ENCODE results near the gene FBXO36. TPM values are rescaled to one million over a fixed set of nuclear protein-coding genes. Genes with fewer than 3 reads are reported as not detected.

Gene FBXO36
- total and polyA plus RNA-seq, 2 donors (not counting 1 experiment from before 2014, with no cell fraction given) = 3.5 to 5.0 TPM

DNA sequence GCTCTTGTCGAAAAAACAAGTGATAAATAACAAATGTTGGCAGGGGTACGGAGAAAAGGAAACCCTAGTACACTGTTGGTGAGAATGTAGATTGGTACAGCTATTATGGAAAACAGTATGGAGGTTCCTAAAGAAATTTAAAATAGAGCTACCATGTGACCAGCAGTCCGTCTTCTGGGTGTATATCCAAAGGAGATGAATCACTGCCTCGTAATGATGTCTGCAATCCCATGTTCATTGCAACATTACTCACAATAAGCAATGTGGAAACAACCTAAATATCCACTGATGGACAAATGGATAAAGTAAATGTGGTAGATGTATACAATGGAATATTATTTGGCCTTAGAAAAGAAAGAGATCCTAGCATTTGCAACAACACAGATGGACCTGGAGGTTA lies 95.8 kb downstream of the FBXO36 start:
- Histone ChIP-seq H3K27ac (ENCODE audit: insufficient read depth, low read length) (no peak overlapping the region), H3K9me3 (ENCODE audit: control insufficient read depth, insufficient read depth, low read depth, low read length) (no peaks in the 10 kb centered on the region), H3K9ac (ENCODE audit: insufficient read depth, low read length) (no peak overlapping the region), H3K4me1 (ENCODE audit: control insufficient read depth, extremely low read depth, insufficient read depth, low read length) (no peaks in the 10 kb centered on the region), H2AFZ (ENCODE audit: low read length) (no peak overlapping the region), H3K4me3 (replicated peaks in 1 of 4; ENCODE audit: control extremely low read depth in 1 of 4, insufficient read depth in 1 of 4, low read depth in 3 of 4, low read length in 4 of 4) (no peak overlapping the region), H3K27me3 (ENCODE audit: control insufficient read depth, insufficient read depth, low read length) (no peaks in the 10 kb centered on the region), H3K4me2 (ENCODE audit: extremely low read depth, insufficient read depth, low read length) (no peak overlapping the region), H4K20me1 (ENCODE audit: control insufficient read depth, extremely low read depth, insufficient read depth, low read length) (no peaks in the 10 kb centered on the region), H3K36me3 (ENCODE audit: control insufficient read depth, insufficient read depth, low read length) (no peaks in the 10 kb centered on the region), H3K79me2 (ENCODE audit: control insufficient read depth, insufficient read depth, low read length) (no peaks in the 10 kb centered on the region)
- no peak for TF ChIP-seq EZH2 (IDR thresholded peaks at IDR 0.05; ENCODE audit: low read length, missing control alignments)
- TF ChIP-seq, protein P1, sequence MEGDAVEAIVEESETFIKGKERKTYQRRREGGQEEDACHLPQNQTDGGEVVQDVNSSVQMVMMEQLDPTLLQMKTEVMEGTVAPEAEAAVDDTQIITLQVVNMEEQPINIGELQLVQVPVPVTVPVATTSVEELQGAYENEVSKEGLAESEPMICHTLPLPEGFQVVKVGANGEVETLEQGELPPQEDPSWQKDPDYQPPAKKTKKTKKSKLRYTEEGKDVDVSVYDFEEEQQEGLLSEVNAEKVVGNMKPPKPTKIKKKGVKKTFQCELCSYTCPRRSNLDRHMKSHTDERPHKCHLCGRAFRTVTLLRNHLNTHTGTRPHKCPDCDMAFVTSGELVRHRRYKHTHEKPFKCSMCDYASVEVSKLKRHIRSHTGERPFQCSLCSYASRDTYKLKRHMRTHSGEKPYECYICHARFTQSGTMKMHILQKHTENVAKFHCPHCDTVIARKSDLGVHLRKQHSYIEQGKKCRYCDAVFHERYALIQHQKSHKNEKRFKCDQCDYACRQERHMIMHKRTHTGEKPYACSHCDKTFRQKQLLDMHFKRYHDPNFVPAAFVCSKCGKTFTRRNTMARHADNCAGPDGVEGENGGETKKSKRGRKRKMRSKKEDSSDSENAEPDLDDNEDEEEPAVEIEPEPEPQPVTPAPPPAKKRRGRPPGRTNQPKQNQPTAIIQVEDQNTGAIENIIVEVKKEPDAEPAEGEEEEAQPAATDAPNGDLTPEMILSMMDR (conservative IDR thresholded peaks at IDR 0.05 in 1 of 2, IDR thresholded peaks at IDR 0.05 in 1 of 2; ENCODE audit: low read depth in 1 of 2, low read length in 2 of 2) = no peak
- DNase-seq (ENCODE audit: low read depth in 2 of 2) = peak; percentile 61 to 86

DNA sequence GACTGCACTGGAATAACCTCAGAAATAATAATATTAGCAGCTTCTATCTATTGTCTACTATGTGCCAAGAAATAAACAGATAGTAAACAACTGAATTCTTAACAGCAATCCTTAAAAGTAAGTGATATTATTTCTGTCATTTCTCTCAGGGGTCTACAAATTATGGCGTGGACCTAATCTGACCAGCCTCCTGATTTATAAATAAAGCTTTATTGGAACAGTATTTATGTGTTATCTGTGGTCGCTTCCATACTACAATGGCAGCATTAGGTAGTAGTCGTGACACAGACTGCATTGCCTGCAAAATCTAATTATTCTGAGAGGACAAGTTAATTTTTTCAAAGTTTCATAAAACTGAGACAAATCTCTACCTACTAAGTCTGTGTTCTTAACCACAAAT lies 97.4 kb downstream of the FBXO36 start:
- no peak for DNase-seq (ENCODE audit: low read depth in 2 of 2)
- H3K79me2 ChIP-seq (ENCODE audit: control insufficient read depth, insufficient read depth, low read length) = no peaks in the 10 kb centered on the region
- no peak overlapping the region for H3K4me2 ChIP-seq (ENCODE audit: extremely low read depth, insufficient read depth, low read length)
- H2AFZ ChIP-seq (ENCODE audit: low read length) = no peak overlapping the region
- H3K9ac ChIP-seq (ENCODE audit: insufficient read depth, low read length) = no peak overlapping the region
- no peak for TF ChIP-seq EZH2 (IDR thresholded peaks at IDR 0.05; ENCODE audit: low read length, missing control alignments)
- TF ChIP-seq, protein P1 (conservative IDR thresholded peaks at IDR 0.05 in 1 of 2, IDR thresholded peaks at IDR 0.05 in 1 of 2; ENCODE audit: low read depth in 1 of 2, low read length in 2 of 2) = no peak
- H4K20me1 ChIP-seq (ENCODE audit: control insufficient read depth, extremely low read depth, insufficient read depth, low read length) = no peaks in the 10 kb centered on the region
- no peak overlapping the region for H3K4me3 ChIP-seq (replicated peaks in 1 of 4; ENCODE audit: control extremely low read depth in 1 of 4, insufficient read depth in 1 of 4, low read depth in 3 of 4, low read length in 4 of 4)
- H3K27me3 ChIP-seq (ENCODE audit: control insufficient read depth, insufficient read depth, low read length) = no peaks in the 10 kb centered on the region
- no peaks in the 10 kb centered on the region for H3K36me3 ChIP-seq (ENCODE audit: control insufficient read depth, insufficient read depth, low read length)
- H3K4me1 ChIP-seq (ENCODE audit: control insufficient read depth, extremely low read depth, insufficient read depth, low read length) = no peaks in the 10 kb centered on the region
- H3K27ac ChIP-seq (ENCODE audit: insufficient read depth, low read length) = no peak overlapping the region
- H3K9me3 ChIP-seq (ENCODE audit: control insufficient read depth, insufficient read depth, low read depth, low read length) = no peaks in the 10 kb centered on the region

DNA sequence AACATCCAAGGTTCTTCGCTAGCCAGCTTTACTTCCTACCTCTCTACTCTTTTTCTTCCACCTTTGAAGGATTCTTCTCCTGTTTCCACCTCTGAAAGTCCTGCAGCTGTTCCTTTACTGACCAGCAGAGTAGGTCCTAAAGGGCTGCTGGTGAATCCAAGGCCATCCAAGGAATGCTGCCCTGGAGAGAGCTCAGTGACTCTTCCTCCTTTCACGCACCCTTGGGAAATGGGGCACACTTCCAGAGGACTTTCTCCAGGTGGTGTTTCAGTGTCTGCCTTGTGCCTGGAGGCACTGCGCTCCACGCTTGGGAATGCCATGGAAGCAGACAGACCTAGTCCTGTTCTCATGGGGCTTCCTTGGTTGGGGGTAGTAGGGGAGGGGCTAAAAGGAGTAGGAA lies 101.0 kb downstream of the FBXO36 start:
- no peak overlapping the region for H3K27ac ChIP-seq (ENCODE audit: insufficient read depth, low read length)
- no peak overlapping the region for H3K9ac ChIP-seq (ENCODE audit: insufficient read depth, low read length)
- H3K9me3 ChIP-seq (ENCODE audit: control insufficient read depth, insufficient read depth, low read depth, low read length) = no peaks in the 10 kb centered on the region
- no peak overlapping the region for H2AFZ ChIP-seq (ENCODE audit: low read length)
- H3K4me1 ChIP-seq (ENCODE audit: control insufficient read depth, extremely low read depth, insufficient read depth, low read length) = no peaks in the 10 kb centered on the region
- no peak overlapping the region for H3K4me3 ChIP-seq (replicated peaks in 1 of 4; ENCODE audit: control extremely low read depth in 1 of 4, insufficient read depth in 1 of 4, low read depth in 3 of 4, low read length in 4 of 4)
- no peaks in the 10 kb centered on the region for H3K27me3 ChIP-seq (ENCODE audit: control insufficient read depth, insufficient read depth, low read length)
- no peaks in the 10 kb centered on the region for H3K36me3 ChIP-seq (ENCODE audit: control insufficient read depth, insufficient read depth, low read length)
- TF ChIP-seq, protein P1 (conservative IDR thresholded peaks at IDR 0.05 in 1 of 2, IDR thresholded peaks at IDR 0.05 in 1 of 2; ENCODE audit: low read depth in 1 of 2, low read length in 2 of 2) = no peak
- no peak for TF ChIP-seq EZH2 (IDR thresholded peaks at IDR 0.05; ENCODE audit: low read length, missing control alignments)
- no peak overlapping the region for H3K4me2 ChIP-seq (ENCODE audit: extremely low read depth, insufficient read depth, low read length)
- no peaks in the 10 kb centered on the region for H4K20me1 ChIP-seq (ENCODE audit: control insufficient read depth, extremely low read depth, insufficient read depth, low read length)
- no peak for DNase-seq (ENCODE audit: low read depth in 2 of 2)
- H3K79me2 ChIP-seq (ENCODE audit: control insufficient read depth, insufficient read depth, low read length) = no peaks in the 10 kb centered on the region

Data from fibroblast of lung (primary cell).